Medulla oblongata (tissue), 1 donor: ENCODE results near the gene STIM1.

ENCODE experiments used
- DNase-seq: peaks from one replicate; pipeline ENCODE4 v3.0.0-alpha.2; 2015; ENCODE audit errors: extremely low spot score

The STIM1 gene

DNA sequence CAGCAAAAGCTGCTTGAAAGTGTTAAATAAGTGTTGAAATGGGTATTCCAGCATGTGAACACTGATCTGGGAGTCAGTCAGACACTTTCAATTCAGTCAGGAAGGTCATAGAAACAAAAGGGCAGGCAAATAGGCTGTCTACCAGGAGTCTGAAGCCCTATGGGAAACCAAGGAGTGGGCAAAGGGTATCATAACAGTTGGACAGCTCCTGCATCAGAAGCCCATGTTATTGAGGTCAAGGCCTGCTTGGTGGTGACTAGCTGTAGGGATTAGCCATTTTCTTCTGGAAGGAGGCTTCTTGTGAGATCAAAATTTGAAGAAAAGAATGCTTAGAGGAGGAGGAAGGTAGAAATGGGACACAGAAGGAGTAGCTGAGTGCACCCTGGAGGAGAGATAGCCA is 97.3 kb downstream of the STIM1 start:
- no peak for DNase-seq

DNA sequence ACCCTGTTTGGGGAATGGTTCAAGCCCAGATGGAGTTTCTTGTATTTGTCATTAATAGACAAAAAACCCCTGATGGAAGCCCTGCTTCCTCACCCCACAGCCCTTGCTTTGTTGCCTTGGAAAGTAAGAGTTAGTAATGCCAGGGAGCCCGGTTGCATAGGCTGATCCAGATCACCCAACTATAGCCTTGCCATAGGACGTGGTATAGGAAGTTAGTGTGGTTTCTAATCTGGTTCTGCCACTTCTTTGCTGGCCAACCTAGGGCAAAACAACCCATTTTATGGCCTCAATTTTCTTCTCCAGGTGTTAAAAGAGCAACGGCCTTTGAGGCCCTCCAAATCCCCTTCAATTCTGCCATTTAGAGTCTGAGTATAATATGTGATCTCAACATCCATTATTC is 97.9 kb downstream of the STIM1 start:
- no peak for DNase-seq

DNA sequence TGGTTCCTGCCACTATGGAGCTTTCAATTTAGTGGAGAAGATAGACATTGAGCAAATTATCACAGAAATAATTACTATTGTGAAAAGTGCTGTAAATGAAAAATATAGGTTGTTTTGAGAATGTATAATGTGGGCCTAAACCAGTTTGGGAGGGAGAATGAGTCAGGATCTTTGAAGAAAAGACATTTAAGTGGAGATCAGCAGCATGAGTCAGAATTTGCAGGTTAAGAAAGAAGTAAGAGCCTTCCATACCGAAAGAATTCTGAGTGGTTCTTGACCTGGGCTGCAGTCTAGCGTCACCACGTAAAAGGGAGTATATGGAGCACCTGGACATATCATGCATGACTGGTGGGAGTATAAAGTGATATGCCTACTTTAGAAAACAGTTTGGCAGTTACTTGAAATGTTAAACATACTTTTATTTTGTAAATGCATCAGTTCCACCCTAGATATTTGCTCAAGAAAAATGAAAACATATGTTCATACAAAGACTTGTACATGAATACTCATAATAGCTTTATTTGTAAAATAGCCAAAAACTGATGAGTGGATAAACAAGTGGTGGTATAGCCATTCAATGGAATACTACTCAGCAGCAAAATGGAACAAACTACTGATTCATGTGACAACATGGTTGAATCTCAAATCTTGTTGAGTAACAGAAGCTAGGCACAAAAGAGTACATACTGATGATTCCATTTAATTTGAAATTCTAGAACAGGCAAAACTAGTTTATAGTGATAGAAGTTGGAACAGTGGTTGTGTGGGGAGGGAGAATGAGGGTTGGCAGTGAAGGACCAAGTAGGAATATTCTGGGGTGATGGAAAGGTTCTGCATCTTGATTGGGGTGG is 99.2 kb downstream of the STIM1 start:
- DNase-seq: no peak

DNA sequence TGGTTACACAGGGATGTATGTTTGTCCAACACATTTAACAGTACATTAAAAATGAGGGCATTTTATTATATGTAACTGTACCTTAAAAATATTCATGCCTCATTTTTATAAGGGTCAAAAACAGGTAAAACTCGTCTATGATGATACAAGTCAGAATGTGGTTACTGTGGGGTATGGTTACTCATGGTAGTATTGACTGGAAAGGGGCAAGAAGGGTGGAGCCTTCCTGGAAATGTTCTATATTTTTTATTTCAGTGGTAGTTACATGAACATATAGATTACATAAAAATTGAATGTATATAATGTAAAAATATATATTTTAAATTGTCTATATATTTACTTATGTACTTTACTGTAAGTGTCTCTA is 99.8 kb downstream of the STIM1 start:
- DNase-seq: no peak

DNA sequence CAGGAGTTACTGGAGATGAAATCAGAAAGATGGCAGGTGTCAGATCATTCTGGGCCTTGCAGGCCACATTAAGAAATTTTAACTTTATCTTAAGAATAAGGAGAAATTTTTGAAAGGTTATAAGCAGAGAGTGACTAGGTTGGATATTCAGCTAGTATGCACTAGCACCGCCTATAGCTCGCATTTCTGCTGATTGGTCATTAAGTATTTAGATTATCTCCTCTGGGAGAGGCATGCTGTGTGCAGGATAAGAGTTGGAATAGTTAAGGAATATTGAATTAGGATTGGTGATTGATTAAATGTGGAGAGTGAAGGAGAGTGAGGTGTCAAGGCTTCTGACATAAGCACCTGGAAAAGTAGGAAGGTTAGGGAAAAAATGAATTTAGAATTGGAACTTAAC is 100.6 kb downstream of the STIM1 start:
- no peak for DNase-seq

DNA sequence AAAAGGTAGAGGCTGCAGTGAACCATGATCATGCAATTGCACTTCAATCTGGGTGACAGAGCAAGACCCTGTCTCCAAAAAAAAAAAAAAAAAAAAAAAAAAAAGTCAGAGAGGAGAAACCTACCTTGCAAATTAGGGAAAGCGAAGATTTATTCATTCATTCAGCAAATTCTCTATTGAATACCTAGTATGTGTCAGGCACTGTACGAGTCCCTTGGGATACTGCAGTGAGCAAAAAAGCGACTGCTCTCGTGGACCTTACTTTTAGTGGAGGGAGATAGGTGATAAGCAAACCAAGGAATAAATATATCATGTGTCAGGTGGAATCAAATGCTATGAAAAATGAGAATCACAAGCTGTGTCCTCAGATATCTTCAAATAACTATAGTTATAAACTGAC is 101.3 kb downstream of the STIM1 start:
- DNase-seq: no peak

DNA sequence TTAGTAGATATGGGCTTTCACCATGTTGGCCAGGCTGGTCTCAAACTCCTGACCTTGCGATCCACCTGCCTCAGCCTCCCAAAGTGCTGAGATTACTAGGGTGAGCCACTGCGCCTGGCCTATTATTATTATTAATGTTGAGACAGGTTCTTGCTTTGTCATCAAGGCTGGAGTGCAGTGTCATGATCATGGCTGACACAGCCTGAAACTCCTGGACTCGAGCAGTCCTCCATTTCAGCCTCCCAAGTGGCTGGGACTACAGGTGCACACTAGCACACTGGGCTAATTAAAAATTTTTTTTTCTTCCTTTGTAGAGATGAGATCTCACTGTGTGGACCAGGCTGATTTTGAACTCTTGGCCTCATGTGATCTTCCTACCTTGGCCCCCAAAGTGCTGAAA is 102.0 kb downstream of the STIM1 start:
- no peak for DNase-seq

DNA sequence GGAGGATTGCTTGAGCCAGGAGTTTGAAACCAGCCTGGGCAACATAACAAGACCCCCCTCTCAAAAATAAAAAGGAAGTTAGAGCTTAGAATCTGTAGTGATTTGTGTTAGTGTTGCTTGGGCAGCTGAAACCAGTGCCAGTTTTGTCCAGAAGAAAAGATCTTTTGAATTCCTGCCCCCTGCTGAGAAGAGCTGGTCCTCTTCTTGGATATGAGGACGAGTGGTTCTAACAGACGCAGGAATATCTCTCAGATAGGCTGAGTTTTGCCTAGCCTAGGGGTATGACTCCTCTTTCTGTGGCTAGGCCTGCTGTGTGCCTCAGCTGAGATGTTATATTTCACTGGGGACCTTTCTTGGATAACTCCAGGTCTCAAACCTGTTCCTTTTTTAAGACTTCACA is 102.8 kb downstream of the STIM1 start:
- no peak for DNase-seq

DNA sequence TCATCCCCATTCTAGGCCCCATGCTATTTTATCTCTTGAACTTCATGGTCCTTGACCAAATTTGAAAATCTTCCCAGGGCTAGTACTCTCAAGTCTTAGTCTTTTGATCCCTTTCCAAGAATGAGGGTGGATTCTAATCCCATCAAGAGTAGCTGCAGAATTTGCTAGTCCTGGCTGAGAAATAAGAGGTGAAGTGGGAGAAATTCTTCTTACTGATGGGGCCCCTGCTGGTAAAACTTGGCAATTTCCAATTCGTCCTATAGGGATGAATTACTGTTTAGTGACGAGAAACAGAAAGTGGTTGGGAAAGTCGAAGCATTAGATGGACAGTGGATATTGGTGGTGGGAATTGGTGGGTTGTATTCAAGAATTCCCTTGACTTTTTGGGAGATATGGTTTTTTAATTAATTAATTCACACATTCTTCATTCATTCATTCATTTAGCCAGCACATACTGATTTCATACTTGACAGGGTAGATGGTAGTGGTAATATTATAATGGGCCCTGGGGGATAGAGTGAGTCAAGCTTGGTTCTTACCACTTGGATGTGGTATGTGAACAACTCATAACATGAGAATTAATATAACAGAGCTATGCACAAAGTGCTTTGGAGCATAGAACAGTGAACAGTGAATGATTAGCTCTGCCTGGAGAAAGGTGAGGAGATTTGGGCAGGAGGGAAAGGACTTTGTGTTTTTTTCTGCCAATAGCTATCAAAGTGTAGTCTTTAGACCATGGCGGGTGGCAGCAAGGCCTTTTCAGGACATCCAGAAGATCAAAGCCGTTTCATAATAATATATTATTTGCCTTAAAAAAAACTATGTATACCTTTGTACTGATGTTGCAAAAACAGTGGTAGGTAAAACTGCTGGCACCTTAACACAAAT is 103.8 kb downstream of the STIM1 start:
- DNase-seq: no peak

DNA sequence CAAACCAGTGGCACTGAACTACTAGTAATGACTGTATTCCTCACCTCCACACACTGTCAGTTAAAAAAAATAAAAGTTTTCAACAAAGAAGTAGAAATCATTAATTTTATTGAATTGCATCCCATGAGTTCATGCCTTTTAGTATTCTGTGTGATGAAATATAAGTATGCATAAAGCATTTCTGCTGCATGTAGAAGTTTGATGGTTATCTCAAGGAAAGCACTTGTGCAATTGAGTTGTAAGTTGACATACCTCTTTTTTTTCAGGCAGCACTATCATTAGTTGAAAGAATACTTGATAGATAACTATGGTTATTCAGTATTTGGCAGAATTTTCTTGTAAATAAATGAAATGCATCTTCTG is 104.4 kb downstream of the STIM1 start:
- no peak for DNase-seq

DNA sequence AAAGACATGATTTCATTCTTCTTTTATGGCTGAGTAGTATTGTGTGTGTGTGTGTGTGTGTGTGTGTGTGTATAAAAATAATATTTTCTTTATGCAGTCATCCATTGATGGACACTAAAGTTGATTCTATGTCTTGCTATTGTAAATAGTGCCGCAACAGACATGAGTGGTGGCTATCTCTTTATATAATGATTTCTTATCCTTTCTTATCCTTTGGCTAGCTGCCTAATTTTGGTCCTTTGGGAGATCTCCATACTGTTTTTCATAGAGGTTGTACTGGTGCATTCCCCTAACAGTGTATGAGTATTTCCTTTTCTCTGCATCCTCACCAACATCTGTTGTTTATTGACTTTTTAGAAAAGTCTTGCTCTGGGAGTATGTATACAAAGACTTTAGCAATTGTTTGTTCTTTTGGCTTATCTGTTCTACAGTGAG is 107.0 kb downstream of the STIM1 start:
- no peak for DNase-seq

DNA sequence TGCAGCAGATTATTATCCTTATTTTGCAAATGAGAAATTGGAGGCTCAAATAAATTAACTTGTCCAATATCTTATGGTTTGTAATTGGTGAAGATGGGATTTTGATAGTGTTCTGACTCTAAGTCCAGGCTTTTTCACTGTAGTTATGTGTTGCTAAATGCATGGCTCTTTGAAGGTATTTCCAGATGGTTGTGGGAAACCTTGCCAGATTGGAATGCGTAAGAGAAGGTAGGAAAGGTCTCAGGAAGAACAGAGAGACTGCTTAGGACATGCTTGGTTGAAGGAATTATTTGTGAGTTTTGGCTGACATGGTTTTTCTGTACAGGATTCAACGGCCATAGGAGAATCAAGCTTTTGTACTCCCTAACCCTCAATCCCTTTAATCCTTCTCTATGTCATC is 108.6 kb downstream of the STIM1 start:
- no peak for DNase-seq

DNA sequence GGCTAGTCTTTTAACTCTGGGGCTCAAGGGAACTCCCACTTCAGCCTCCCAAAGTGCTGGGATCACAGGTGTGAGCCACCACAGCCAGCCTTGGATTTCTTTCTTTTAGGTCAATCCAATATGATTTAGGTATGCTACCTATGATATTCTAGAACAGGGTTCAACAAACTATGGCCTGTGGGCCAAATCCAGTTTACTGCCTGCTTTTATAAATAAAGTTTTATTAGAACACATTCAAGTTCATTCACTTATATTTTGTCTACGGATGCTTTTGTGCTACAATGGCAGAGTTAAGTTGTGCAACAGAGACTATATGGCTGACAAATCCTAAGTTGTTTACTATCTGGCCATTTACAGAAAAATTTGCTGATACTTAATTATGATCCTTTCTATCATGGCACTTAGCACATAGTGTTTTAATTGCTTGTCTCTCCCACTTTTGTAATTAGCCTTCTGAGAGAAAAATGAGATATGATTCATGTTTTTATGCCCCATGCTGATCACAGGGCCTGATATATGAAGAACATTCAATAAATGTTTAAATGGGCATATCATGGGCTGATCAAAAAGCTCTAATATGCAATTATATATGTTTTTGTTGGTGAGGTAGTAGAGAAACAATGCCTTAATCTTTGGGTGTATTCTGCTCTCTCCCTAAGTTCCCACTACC is 109.6 kb downstream of the STIM1 start:
- DNase-seq: no peak

DNA sequence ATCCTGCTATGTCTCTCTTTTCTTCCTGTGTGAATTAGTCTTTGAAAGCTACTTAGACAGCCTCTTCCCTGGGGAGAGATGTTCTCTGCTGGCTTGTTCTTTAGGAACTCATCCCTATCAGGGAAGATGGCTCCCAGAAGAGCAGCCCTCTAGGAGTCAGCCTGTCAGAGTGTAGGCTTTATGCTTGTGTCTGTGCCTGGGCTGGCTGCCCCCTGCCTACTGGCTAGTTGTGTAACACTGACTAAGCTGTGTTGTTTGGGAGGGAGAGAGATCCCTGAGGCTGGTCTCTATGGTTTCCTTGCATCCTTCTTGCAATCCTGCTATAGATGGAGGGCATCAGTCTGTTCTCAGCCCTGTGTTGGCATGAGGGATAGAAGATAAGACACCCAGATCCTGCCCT is 112.2 kb downstream of the STIM1 start:
- DNase-seq: no peak

DNA sequence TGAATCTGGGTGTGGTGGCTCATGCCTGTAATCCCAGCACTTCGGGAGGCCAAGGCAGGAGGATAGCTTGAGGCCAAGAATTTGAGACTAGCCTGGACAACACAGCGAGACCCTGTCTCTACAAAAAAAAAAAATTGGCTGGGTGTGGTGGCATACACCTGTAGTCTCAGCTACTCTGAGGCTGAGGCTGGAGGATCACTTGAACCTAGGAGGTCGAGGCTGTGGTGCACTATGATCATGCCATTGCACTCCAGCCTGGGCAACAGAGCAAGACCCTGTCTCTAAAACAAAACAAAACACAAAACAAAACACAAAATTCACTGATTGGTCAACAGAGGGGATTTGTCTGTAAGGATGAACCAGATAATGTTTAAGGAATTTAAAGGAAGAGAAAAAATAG is 113.7 kb downstream of the STIM1 start:
- DNase-seq: no peak

DNA sequence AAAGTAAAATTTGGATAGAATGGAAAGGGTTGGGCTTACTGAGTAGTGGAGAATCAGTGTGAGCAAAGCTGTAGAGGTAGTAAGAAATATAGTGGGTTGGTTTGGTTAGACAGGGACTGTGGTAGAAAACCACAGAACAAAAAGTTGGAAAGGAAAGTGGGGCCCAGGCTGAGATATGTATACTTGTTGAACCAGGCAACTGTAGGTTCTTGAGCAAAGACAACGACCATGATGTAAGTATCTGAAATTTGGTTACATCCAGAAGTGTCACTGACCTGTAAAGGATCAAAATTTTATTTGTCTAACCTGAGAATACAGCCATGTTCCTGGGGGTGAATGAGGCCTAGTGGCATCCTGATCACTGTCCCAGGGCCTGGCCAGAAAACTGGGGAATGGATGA is 114.1 kb downstream of the STIM1 start:
- DNase-seq: no peak

DNA sequence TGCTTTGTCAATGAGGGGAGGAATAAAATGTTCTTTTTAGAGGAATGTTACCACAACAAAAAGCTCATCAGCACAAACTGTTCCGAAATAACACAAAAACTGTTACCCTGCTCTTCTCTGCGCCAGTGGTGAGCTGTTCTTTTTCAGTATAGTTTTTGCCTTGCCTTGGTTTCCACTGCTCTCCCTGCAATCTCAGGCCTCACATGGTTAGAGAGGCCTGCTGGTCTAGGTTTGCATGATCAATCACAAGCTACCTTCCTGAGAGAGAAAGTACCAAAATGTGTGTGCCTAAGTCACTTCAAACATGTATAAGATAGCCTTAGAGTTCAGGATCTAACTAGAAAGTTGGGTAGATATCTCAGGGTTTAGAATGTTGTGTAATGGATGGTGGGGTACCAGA is 114.6 kb downstream of the STIM1 start:
- no peak for DNase-seq

DNA sequence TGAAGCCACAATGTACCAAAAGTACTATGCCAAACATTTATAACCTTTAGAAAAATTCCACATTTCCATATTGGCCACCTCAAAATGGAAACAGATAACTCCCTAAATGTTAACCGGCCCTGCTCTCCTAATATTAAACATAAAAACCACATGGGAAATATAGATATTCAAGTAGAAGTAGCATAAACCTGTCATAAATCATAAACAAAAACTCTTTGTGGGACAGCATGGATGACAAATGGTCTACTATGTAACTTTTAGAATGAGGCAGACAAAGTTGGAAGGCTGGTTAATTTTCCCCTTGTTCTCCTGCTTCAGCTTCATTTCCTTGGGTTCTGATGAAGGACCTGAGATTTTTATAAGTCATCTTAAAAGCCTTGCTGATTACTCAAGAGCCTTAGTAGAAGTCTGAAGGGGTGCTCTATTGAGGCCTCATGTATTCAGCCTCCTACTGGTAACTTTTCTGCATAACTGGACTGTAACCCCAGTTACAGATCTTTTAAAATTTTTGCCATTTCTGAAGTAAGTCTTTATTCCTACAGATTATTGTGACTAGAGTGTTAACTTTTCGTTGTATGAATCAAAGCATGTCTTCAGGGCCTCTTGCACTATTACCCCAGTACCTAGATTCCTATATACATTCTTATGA is 116.4 kb downstream of the STIM1 start:
- no peak for DNase-seq

DNA sequence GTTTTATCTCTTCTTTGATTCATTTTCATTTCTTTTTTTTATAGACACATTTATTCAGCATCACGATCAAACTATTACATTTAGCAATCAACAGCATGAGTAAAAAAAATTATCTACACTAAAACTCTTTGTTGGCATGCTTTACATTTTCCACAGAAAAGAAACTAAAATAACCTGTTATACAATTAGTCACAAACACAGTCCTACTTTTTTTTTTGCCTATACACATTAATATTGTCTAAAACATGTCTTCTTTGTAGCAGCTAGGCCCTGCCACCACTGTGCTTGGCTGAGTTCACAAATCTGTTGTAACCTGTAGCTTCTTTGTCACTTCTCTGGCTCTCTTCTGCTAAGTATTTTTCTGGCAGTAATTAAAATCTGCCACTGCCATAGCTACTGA is 117.0 kb downstream of the STIM1 start:
- no peak for DNase-seq

DNA sequence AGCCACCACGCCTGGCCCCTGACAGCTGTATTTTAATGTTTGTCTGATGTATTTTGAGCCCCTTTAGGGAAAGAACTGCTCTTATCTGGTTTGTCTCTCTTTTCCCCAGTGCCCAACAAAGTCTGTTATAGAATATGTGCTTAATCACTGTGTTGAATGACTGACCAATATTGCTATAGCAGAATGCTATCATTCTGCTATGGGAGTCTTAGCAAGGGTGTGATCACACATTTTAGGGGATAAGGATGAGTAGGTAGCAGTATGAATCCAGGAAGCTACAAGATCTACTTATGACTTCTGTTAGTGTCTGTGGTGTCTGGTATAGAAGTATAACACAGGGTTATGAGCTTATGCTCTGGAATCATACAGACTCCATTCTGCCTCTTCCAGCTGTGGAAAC is 121.6 kb downstream of the STIM1 start:
- no peak for DNase-seq

DNA sequence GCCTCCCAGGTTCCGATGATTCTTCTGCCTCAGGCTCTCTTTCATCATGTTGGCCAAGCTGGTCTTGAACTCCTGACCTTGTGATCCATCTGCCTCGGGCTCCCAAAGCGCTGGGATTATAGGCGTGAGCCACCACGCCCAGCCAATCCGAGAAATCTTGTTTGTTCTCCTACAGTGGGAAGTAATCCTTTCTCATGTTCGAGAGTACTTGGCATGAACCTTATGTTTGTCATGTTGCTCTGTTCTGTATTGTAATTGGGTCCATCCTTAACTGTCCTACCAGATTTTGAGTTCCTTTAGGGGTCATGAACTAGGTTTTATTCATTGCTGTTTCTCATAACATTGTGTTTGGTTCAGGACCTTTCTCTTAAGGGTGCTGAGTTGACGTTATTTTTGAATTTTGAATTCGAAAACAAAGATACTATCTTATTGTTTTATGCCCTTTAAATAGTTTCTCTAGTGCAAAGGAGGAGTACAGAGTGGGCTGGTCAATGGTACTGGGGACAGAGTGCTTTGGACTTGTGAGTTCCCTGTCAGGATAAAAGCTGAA is 125.7 kb downstream of the STIM1 start:
- DNase-seq: no peak

DNA sequence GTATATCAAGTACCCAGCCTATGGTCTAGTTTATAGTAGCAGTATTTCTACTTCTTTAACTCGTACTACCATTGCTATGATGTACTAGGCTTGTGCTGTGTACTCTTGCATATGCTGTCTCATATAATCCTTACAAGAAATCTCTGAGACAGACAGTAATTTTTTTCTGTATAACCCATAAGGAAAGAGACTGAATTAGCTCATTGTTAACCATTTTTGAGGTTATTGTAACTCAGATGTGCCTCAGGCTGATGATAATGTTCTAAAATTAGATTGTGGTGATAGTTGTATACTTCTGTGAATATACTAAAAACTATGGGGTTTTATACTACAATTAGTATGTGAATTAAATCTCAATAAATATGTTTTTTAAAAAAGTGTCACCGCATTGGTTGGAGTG is 127.0 kb downstream of the STIM1 start:
- DNase-seq: no peak
